Spleen (tissue), 7 donors: ENCODE results near the gene HMGCS1.

ENCODE experiments used
- CTCF ChIP-seq, 11 experiments: fragments of 200-600 bp in 7 of 11; fragments of 450-650 bp in 4 of 11; sonication (generic) in 4 of 11; IDR thresholded peaks in 8 of 11; conservative IDR thresholded peaks in 3 of 11; 1 replicate in 7 of 11; 2 replicates in 4 of 11; pipeline versions ENCODE4 v1.4.0 to v1.8.0; 2016 to 2021; ENCODE audit warnings: antibody characterized with exemption in 11 of 11, inconsistent platforms in 4 of 11, mild to moderate bottlenecking in 1 of 11
- POLR2A ChIP-seq, 3 donors: fragments of 450-650 bp; IDR thresholded peaks; one replicate each; pipeline ENCODE4 v1.5.1; 2017; ENCODE audit warnings: antibody characterized with exemption in 3 of 3, mild to moderate bottlenecking in 1 of 3
- POLR2AphosphoS5 ChIP-seq, 3 donors: sonication (generic); formaldehyde crosslinking; IDR thresholded peaks; one replicate each; pipeline ENCODE4 v1.5.1; 2017; ENCODE audit warnings: antibody characterized with exemption in 3 of 3
- donor health status: DM: no; HTN: no; CAD: no; lungs with moderate emphysema.
- donor health status: DM: no; HTN: no; CAD: no.
- donor health status: DM: no; HTN: no; CAD: no.

GRCh38 chr5:43348861-43349363, 35.7 kb upstream of the HMGCS1 start:
- no peak for TF ChIP-seq CTCF (IDR thresholded peaks at IDR 0.05 in 8 of 11, conservative IDR thresholded peaks at IDR 0.05 in 3 of 11)
- no peak for TF ChIP-seq POLR2AphosphoS5 (IDR thresholded peaks at IDR 0.05)
- TF ChIP-seq POLR2A (IDR thresholded peaks at IDR 0.05) = no peak
